Germinal center (tissue), 1 donor: Measurements from ENCODE around the gene SLC49A4.
"Not testable (repeated sequence)": the region's sequence is repeated elsewhere in the genome, so short reads cannot be mapped to it uniquely, and the experiment has no call there.

Experiments used
- DNase-seq: peaks from one replicate; pipeline ENCODE4 v3.0.0; 2012; ENCODE audit warnings: mixed read lengths, low spot score

Gene SLC49A4

DNA sequence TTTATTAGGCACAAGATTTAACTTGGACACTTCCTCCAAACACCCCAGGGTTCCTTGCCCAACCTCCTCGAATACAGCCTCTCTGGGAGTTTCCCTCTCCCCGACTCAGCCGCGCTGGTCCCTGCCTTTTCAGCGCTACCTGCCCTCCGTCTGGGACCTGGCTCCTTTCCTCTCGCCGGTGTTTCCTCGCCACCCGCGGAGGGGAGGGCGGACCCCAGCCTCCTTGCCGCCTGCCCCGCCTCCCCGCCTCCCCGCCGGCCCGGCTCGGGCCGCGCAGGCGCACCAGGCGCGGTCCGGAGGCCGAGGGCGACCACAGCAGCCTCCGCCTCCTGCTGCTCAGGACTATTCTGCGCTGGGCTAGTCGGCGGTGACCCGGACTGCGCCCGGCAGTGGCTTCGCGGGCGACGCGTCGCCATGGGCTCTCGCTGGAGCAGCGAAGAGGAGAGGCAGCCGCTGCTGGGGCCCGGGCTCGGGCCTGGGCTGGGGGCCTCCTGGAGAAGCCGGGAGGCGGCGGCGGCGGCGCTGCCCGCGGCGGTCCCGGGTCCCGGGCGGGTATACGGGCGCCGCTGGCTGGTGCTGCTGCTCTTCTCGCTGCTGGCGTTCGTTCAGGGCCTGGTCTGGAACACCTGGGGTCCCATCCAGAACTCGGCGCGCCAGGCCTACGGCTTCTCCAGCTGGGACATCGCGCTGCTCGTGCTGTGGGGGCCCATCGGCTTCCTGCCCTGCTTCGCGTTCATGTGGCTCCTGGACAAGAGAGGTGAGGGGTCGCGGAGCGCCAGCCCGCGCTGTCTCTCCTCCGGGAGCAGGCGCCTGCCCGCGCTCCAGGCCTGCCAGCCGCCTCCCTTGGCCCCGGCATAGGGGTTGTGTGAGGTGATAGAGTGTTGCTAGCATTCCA, at the start of gene SLC49A4:
Gene SLC49A4, plus strand, starts transcription at position 291 of the 895 bp plus-strand sequence. Its CDS starts 124 bp downstream, at position 415.
- peak; percentile 90 for DNase-seq

GRCh38 chr3:122745369-122746021, 49.4 kb upstream of the SLC49A4 start:
- DNase-seq = no peak

- not testable (repeated sequence) for DNase-seq
These were observed 47.6 kb upstream of the SLC49A4 start for GRCh38 chr3:122747295-122747694.

DNA sequence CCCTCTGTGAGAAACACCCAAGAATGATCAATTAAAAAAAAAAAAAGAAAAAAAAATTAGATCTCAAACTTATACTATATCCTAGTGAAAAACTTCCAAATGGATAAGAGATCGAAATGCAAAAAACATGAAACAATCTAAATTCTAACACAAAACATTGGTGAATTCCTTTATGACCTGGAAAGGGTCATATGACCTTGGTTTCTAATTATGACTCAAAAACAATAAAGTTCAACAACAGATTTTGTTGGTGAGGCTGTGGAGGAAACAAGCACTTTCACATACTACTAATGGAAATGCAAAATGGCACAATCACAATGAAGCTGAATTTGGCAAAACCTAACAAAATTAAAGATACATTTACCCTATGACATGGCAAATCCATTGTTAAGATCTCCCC, 46.5 kb upstream of the SLC49A4 start:
- no peak for DNase-seq

DNA sequence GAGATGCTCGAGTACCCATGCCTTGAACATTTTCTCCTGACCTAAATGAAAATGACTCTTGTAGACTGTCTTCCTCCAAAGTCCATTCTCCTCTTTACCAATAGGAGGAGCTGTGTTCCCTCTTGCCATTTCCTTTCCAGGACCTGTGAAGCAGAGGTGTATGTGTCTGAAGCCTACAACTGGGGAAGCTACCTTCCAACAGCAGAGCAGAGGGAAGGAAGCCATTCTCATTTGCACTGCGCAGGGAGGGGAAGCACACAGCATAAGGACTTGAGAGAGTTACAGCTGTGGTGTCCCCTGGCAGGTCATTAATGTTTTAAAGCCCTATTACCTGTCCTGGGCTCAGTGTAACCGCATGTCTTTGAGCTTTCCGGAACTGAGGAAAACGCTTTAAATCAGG, 39.9 kb upstream of the SLC49A4 start:
- DNase-seq = peak; percentile 49

- DNase-seq = no peak
These were observed 39.4 kb upstream of the SLC49A4 start for GRCh38 chr3:122755491-122755890.

DNA sequence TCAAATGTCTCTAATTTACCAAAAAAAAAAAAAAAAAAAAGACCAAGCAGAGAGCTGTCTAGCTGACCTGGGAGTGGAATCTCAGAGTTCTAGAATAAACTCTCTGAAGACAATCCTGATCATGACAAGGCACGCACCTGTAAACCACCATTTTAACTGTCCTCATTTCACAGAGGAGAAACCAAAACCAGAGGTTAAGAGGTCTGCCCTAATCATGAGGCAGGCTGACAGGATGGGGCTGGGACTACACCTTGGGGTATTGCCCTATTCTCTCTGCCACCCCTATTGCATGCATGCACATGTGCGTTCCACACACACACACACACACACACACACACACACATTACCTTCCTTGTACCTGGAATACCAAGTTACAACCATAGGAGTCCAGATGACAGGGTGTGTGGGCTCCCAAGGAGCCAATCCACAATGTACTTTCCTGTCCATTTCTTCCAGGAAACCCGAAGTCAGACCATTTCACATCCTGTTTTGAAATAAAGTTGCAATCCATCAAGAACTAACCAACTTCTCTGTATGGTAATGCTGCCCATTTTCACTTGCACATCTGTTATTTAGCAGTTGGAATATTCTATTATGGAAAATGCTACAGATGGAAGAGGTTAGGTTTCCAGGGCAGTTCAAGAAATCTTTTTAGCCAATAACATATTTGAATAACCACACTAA, 35.9 kb upstream of the SLC49A4 start:
- no peak for DNase-seq

DNA sequence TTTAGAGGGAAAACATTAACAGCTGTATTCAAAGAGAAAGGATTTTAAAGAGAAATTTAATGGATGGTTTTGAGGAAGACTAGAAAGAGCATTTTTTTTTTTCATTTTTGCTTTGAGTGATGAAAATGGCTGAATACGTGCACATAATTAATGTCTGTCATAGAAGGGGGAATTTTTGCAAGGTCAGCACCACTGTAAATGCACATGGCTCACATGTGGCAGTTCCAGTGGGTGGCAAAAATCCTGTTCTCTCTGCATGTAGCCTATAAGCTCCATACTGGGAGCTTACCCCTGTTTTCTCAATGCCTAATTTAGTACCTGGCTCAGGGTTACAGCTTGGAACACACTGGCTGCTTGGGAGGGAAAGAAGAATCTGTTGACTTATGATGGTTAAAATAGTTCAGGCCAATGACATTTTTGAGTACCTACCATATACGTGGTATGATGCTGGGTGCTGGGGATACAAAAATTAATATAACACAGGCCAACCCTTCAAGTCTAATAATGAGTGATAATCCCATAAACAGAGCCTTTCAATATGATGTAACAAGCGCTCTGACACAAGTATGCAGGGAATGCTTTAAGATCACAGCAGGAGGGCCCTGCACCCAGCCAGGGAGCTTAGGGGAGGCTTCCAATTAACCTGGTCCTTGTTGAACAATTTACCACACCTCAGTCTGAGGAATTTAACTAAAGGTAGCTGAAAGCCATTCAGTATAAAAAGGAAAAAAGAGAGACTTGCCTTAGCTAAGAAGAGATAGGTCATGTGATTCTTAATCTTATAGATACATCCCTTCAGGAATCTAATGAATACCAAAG, 34.2 kb upstream of the SLC49A4 start:
- DNase-seq = no peak

DNA sequence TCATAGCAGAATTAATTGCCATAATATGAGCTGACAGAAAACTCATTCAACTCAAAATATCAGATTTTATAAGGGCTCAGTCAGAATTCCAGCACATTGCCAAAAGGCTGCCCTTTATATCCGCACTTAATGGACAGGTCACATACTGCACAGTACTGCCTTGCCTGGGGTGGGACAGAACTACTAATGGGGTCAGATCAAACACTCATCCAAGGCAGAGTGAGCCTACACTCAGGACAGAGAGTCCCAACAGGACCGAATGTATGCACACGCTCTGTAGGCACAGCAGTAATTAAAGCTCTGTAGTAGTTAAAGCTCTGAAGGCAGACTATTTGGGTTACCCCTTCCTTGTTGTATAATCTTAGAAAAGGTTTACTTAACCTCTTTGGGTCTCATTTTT, 28.4 kb upstream of the SLC49A4 start:
- no peak for DNase-seq

DNA sequence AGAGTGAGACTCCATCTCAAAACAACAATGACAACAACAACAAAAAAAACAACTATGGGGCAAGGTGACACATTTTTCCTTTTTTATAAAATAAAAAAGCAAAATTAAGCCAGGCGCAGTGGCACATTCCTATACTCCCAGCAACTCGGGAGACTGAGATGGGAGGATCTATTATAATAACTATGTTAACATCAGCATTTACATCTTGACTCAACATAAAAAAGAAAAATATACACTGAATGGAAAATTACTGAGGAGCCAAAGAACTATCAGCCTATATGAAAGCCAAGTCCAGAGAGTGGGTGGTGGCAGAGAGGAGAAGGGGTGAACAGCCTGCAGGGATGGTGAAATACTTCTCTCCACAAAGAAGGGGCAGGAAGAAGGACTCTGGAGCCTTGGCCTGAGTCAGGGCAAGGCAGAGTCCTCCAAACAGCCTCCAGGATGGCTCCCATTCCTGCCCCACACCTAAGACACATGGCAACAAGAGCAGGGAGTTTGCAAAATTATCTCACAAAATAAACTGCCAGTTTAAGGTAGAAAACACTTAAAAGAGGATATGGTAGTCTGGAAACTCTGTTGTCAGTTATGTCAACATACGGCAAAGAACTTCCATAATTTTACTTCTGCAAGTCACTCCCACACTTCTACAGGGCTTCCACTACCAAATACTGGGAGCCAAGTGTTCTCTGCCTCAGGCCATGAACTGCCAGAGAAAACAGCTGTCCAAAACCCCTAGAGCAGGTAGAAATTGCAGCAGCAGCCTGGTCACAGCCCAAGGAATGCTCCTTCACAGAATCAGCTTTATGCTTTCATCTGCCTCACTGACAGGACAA, 27.1 kb upstream of the SLC49A4 start:
- DNase-seq = no peak

- DNase-seq = no peak
These were observed 24.2 kb upstream of the SLC49A4 start for GRCh38 chr3:122770521-122771202.

- DNase-seq = no peak
These were observed 22.0 kb upstream of the SLC49A4 start for GRCh38 chr3:122772827-122773226.

DNA sequence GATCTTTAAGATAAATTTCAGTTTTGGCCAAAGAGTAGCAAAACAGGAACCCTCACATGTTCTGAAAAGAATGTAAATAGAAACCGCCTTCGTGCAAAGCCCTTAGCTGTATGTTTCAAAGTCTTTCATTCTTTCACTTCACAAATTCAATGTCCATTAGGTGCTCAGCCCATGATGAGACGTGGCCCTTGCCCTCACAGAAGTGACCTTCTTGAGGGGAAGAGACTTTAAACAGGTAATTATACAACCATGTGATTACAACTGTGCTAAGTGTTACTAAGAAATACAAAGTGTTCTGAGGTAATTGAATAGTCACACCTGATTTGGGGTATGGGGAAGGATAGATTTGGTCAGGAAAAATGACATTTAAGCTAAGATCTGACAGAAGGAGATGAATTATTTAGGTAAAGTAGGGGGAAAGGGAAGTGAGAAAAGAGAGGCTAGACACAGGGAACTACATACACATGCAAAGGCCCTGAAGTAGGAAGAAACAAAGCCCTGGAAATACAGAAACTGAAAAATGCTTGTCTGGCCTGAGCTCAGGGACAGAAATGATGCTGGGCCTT, 20.8 kb upstream of the SLC49A4 start:
- DNase-seq = no peak

GRCh38 chr3:122774564-122774963, 20.3 kb upstream of the SLC49A4 start:
- DNase-seq = no peak

DNA sequence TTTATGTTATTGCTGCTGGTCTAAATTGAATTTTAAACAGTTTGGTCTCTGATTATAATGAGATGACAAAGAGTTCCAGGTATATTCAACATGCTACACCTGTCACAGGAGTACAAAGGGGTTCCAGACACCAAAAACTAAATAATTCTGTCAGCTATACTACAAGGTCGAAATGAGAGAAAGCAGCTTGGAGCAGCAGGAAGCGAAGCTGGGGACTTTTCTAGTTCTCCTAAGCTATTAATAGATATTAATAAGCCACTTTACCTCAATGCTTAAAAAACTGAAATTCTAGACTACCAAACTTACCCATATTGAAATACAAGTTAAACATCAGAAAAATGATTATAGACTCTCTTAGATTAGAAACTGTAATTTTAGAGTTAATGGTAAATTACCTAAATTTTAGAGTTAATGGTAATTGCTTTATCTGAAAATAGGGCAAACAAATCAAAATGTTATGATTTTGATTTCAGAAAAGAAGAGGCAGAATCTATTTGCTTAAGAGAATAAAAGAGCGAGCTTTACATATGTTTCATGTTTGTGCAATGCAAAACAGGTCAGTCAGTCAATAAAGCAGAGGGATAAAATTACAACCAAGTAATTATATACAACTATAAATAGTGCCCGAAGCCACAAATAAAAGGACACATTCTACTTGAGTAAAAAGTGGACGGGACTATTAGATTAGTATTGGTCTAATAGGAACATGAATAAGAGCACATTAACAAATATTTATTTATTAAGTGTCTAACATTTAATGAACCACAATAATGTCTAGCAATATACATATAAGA, 18.0 kb upstream of the SLC49A4 start:
- no peak for DNase-seq

- DNase-seq = no peak
These were observed 17.3 kb upstream of the SLC49A4 start for GRCh38 chr3:122777563-122777962.

DNA sequence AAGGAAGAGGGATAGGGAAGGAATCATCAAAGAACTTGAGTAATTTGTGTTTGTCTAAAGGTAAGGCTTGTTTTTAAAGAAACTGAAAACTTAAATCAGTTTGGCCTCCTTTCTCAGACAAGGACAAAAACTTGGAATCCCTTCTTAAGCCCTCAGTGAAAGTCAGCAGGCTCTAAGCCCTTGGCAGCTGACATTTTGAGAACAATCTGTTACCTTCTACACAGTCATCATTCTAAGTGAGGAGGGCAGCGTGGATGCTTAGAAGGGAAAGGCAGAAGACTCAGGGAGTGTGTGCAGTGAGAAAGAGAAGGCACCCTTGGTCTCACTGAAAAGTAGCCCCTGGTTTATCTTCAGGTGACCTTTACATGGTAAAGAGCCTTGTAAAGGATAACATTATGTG, 12.1 kb upstream of the SLC49A4 start:
- DNase-seq = no peak

GRCh38 chr3:122784436-122784835, 10.4 kb upstream of the SLC49A4 start:
- no peak for DNase-seq

DNA sequence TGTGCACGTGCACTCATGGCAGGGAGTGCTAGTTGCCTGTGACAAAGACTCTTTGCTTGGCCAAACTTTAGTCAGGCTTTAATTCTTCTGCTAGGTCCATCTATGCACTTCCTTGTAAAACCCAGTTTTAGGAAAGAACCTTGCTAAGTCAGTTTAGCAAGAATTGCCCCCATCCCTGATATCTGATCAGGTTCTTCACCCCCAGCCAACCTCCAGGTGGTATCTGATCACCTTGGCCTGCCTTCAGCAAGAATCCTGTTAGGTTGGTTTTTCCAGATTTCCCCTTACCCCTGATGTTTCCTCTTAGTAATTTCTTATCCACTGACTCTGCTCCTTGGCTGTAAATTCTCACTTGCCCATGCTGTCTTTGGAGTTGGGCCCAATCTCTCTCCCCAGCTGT, 9.6 kb upstream of the SLC49A4 start:
- DNase-seq = no peak
